D721Med (cell line): Measurements from ENCODE around the gene STPG4.

ENCODE experiments used
- DNase-seq: peaks from one replicate; pipeline ENCODE4 v3.0.0; 2011; ENCODE audit warnings: low spot score; ENCODE audit not compliant: insufficient read length
- FAIRE-seq: peaks from 2 replicates; lab custom pipeline; 2011; peaks lifted over from hg19 to GRCh38; lab: Jason Lieb, UNC
- TF ChIP-seq, protein P1 (sequence below): IDR thresholded peaks from 2 replicates; pipeline ENCODE4 v1.5.1; 2012; ENCODE audit warnings: mild to moderate bottlenecking, control low read depth; ENCODE audit not compliant: insufficient read depth; ENCODE audit errors: missing control alignments

Gene STPG4

GRCh38 chr2:47147021-47147420 is 8.1 kb downstream of the STPG4 start:
- TF ChIP-seq, protein P1, sequence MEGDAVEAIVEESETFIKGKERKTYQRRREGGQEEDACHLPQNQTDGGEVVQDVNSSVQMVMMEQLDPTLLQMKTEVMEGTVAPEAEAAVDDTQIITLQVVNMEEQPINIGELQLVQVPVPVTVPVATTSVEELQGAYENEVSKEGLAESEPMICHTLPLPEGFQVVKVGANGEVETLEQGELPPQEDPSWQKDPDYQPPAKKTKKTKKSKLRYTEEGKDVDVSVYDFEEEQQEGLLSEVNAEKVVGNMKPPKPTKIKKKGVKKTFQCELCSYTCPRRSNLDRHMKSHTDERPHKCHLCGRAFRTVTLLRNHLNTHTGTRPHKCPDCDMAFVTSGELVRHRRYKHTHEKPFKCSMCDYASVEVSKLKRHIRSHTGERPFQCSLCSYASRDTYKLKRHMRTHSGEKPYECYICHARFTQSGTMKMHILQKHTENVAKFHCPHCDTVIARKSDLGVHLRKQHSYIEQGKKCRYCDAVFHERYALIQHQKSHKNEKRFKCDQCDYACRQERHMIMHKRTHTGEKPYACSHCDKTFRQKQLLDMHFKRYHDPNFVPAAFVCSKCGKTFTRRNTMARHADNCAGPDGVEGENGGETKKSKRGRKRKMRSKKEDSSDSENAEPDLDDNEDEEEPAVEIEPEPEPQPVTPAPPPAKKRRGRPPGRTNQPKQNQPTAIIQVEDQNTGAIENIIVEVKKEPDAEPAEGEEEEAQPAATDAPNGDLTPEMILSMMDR, result no peak
- DNase-seq (no peak), FAIRE-seq (no peak)

GRCh38 chr2:47145466-47145865 is 9.6 kb downstream of the STPG4 start:
- FAIRE-seq (no peak), DNase-seq (no peak)
- TF ChIP-seq, protein P1, result no peak

- FAIRE-seq, result no peak
- TF ChIP-seq, protein P1, result no peak
- DNase-seq, result no peak
Observed at GRCh38 chr2:47141520-47141919, 13.6 kb downstream of the STPG4 start.

- DNase-seq, result no peak
- TF ChIP-seq, protein P1, result no peak
- no peak for FAIRE-seq
Observed at GRCh38 chr2:47134386-47135090, 20.6 kb downstream of the STPG4 start.

DNA sequence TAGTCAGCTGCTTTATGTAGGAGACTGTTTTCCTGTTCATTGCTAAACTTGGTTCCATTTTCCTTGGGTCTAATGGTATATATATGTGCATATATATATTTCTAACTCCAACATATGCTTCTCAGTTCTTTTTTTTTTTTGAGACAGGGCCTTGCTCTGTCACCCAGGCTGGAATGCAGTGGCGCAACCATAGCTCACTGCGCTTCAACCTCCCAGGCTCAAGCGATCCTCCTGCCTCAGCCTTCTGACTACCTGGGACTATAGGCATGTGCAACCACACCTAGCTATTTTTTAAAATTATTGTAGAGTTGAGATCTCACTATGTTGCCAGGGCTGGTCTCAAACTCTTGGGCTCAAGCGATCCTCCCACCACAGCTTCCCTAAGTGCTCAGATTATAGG is 22.1 kb downstream of the STPG4 start:
- TF ChIP-seq, protein P1, result no peak
- DNase-seq (no peak), FAIRE-seq (no peak)

- no peak for FAIRE-seq
- TF ChIP-seq, protein P1, result no peak
- no peak for DNase-seq
Observed at GRCh38 chr2:47129191-47129706, 25.9 kb downstream of the STPG4 start.

DNA sequence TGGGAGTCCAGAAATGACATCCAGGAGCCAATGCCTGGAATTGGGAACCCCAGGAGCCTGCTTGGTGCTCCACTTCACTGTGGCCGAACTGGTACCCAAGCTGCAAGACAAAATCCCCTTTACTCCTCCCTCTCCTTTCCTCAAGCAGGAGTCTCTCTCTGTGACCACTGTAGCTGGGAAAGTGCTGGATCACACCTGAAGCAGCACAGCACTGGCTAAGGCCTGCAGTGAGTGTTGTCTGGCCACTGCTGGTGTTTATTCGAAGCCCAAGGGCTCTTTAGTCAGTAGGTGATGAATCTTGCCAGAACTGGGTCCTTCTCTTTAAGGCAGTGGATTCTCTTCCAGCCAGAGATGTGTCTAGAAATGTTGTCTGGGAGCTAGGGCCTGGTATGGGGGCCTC is 26.4 kb downstream of the STPG4 start:
- TF ChIP-seq, protein P1, result no peak
- DNase-seq, result no peak
- no peak for FAIRE-seq
